Natural killer cell (primary cell): ENCODE results near the gene FCRLB. TPM values are rescaled to one million over a fixed set of nuclear protein-coding genes. Genes with fewer than 3 reads are reported as not detected.

Experiments
- ATAC-seq, 3 donors: fragments of 150-1000 bp in 2 of 3; fragments of 200-7000 bp in 1 of 3; cut with Tn5 transposase; 1 replicate in 1 of 3; 2 replicates in 2 of 3; pipeline ENCODE4 v1.10.0; 2021; ENCODE audit warnings: mild to moderate bottlenecking in 2 of 3, moderate library complexity in 2 of 3
- DNase-seq, 2 donors: peaks; one replicate each; pipeline versions ENCODE4 v3.0.0 to v3.0.0-alpha.2; 2013 to 2021; ENCODE audit warnings: mixed read lengths in 1 of 2
- H3K27ac ChIP-seq: one replicate; pipeline ENCODE4 v1.5.1; 2013; ENCODE audit warnings: mild to moderate bottlenecking, low read length
- H3K27me3 ChIP-seq: one replicate; pipeline ENCODE4 v1.6.1; 2013; ENCODE audit warnings: low read length; ENCODE audit not compliant: control insufficient read depth, insufficient read depth
- H3K36me3 ChIP-seq: one replicate; pipeline ENCODE4 v1.6.1; 2013; ENCODE audit warnings: low read length; ENCODE audit not compliant: control insufficient read depth, insufficient read depth
- H3K4me1 ChIP-seq: one replicate; pipeline ENCODE4 v1.6.1; 2013; ENCODE audit warnings: low read length; ENCODE audit not compliant: control insufficient read depth, insufficient read depth
- H3K4me3 ChIP-seq: one replicate; pipeline ENCODE4 v1.5.1; 2013; ENCODE audit warnings: low read length
- H3K9me3 ChIP-seq: one replicate; pipeline ENCODE4 v1.6.1; 2013; ENCODE audit warnings: low read length; ENCODE audit not compliant: control insufficient read depth, insufficient read depth
- H3K27ac Mint-ChIP-seq, 2 donors: one replicate each; pipeline ENCODE4 v1.8.0; 2022; ENCODE audit warnings: mild to moderate bottlenecking in 2 of 2, mixed read lengths in 2 of 2, moderate library complexity in 1 of 2
- H3K27me3 Mint-ChIP-seq, 2 donors: one replicate each; pipeline ENCODE4 v1.8.0; 2022; ENCODE audit warnings: low read depth in 2 of 2, mixed read lengths in 2 of 2
- H3K36me3 Mint-ChIP-seq: one replicate; pipeline ENCODE4 v1.8.0; 2022; ENCODE audit warnings: mixed read lengths
- H3K4me1 Mint-ChIP-seq, 2 donors: one replicate each; pipeline ENCODE4 v1.8.0; 2022; ENCODE audit warnings: mixed read lengths in 2 of 2
- H3K4me3 Mint-ChIP-seq: one replicate; pipeline ENCODE4 v1.8.0; 2022; ENCODE audit warnings: mild to moderate bottlenecking, moderate library complexity, mixed read lengths
- H3K9me3 Mint-ChIP-seq, 2 donors: one replicate each; pipeline ENCODE4 v1.8.0; 2022; ENCODE audit warnings: mixed read lengths in 2 of 2
- CTCF ChIP-seq: fragments of 200-600 bp; IDR thresholded peaks from one replicate; pipeline ENCODE4 v1.8.0; 2022; ENCODE audit warnings: antibody characterized with exemption
- WGBS: methylation state at CpG from one replicate; pipeline ENCODE4 v1.1.7; 2013; ENCODE audit warnings: missing lambda C conversion rate; ENCODE audit not compliant: insufficient coverage; 5-methylcytosine and 5-hydroxymethylcytosine counted together
- intact Hi-C: fragments of 100-400 bp; cut with micrococcal nuclease; formaldehyde crosslinking; loops from one replicate; pipeline ENCODE4 v1.14.2; 2022
- total RNA-seq, 4 donors: library from RNA; stranded (reverse); fragments of 120-200 nt in 1 of 4; gene quantifications; one replicate each; pipeline versions ENCODE4 v1.2.3 to v1.2.4, GENCODE V29; 2013 to 2022

Gene FCRLB
- total RNA-seq, 3 donors from 2014 or later (not counting 1 experiment from before 2014, with no cell fraction given): 3.6 to 6.2 (median 5.2) TPM

GRCh38 chr1:161740921-161741320, 19.6 kb downstream of the FCRLB start:
- Mint-ChIP-seq H3K9me3 (no peaks in the 10 kb centered on the region), H3K27me3 (peaks cover 0 to 4% of the 10 kb centered on the region in 2 donors), H3K27ac (peak overlapping the region; percentile 81 to 84), H3K4me3 (no peak overlapping the region), H3K4me1 (peaks cover 34 to 42% of the 10 kb centered on the region in 2 donors), H3K36me3 (no peaks in the 10 kb centered on the region)
- no peaks in the 10 kb centered on the region for H3K36me3 ChIP-seq
- WGBS: 74% methylated on average over 4 of the region's 6 CpGs
- H3K9me3 ChIP-seq: no peaks in the 10 kb centered on the region
- no peak for TF ChIP-seq CTCF
- peaks cover 32% of the 10 kb centered on the region for H3K4me1 ChIP-seq
- no peak overlapping the region for H3K27ac ChIP-seq
- no peak overlapping the region for H3K4me3 ChIP-seq
- no peak for ATAC-seq
- no peaks in the 10 kb centered on the region for H3K27me3 ChIP-seq
- DNase-seq: no peak
- intact Hi-C loops: loop anchor here (1.0 kb wide), 2 partner anchors 94 to 254 kb away; no protein-coding TSS in a partner anchor

- 91% methylated on average over 9 of the region's 9 CpGs for WGBS
- peaks cover 31% of the 10 kb centered on the region for H3K4me1 ChIP-seq
- ATAC-seq: no peak
- DNase-seq: no peak
- H3K27me3 ChIP-seq: no peaks in the 10 kb centered on the region
- H3K9me3 Mint-ChIP-seq: no peaks in the 10 kb centered on the region
- H3K36me3 Mint-ChIP-seq: no peaks in the 10 kb centered on the region
- TF ChIP-seq CTCF: no peak
- no peak overlapping the region for H3K27ac Mint-ChIP-seq
- no peak overlapping the region for H3K4me3 Mint-ChIP-seq
- H3K4me1 Mint-ChIP-seq: peaks cover 33 to 34% of the 10 kb centered on the region in 2 donors
- no peaks in the 10 kb centered on the region for H3K9me3 ChIP-seq
- intact Hi-C loops: no loop called here
- no peak overlapping the region for H3K4me3 ChIP-seq
- peaks cover 0 to 7% of the 10 kb centered on the region in 2 donors for H3K27me3 Mint-ChIP-seq
- H3K36me3 ChIP-seq: no peaks in the 10 kb centered on the region
- no peak overlapping the region for H3K27ac ChIP-seq
These were observed 21.9 kb downstream of the FCRLB start for GRCh38 chr1:161743231-161743630.

- no peak for DNase-seq
These were observed 26.5 kb downstream of the FCRLB start for GRCh38 chr1:161747801-161748200.

More at GRCh38 chr1:161747801-161748200, 26.5 kb downstream of the FCRLB start:
- Histone ChIP-seq H3K36me3 (peaks cover 12% of the 10 kb centered on the region), H3K4me1 (peaks cover 17% of the 10 kb centered on the region), H3K4me3 (no peak overlapping the region), H3K27me3 (no peaks in the 10 kb centered on the region), H3K27ac (no peak overlapping the region), H3K9me3 (no peaks in the 10 kb centered on the region)
- H3K27me3 Mint-ChIP-seq: peaks cover 0 to 7% of the 10 kb centered on the region in 2 donors
- intact Hi-C loops: no loop called here
- H3K36me3 Mint-ChIP-seq: no peaks in the 10 kb centered on the region
- whole genome bisulfite sequencing: 89% methylated on average over 3 of the region's 6 CpGs
- H3K27ac Mint-ChIP-seq: no peak overlapping the region
- no peak overlapping the region for H3K4me3 Mint-ChIP-seq
- no peak for ATAC-seq
- peaks cover 20 to 23% of the 10 kb centered on the region in 2 donors for H3K4me1 Mint-ChIP-seq
- H3K9me3 Mint-ChIP-seq: no peaks in the 10 kb centered on the region
- no peak for TF ChIP-seq CTCF
